HT1080 (cell line): ENCODE measurements around the gene MAEL. TPM values are rescaled to one million over a fixed set of nuclear protein-coding genes. Genes with fewer than 3 reads are reported as not detected.
"Not testable (repeated sequence)": the region's sequence is repeated elsewhere in the genome, so short reads cannot be mapped to it uniquely, and the experiment has no call there.

Experiments
- DNase-seq: peaks from one replicate; pipeline ENCODE4 v3.0.0-alpha.2; 2015; ENCODE audit warnings: low read depth
- total RNA-seq: library from RNA; depleted of rRNA; stranded (reverse); fragments of >200 nt; shearing (Covaris generic); gene quantifications from 2 replicates; pipeline ENCODE4 v1.2.3, GENCODE V29; 2014

MAEL gene
- total RNA-seq, 1 experiment from 2014 or later: 0.13 TPM

DNA sequence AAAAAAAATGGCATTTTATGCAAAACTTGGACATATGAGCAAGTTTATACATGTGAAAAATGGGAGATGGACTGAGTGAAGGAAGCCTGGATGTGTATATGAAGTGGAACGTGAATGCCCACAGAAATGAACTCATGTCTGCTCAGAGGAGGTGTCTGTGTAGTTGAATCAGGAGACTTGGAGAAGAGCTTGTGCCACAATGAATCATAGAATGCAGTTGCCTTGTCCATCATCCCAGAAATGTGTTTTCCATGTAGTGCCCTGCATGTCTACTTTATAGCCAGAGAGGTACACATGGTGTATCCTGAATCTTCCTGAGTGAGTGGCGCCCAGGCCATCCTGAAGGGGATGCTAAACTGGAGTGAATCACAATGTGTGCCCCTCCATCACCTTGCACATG is 11.1 kb upstream of the MAEL start:
- DNase-seq: no peak

DNA sequence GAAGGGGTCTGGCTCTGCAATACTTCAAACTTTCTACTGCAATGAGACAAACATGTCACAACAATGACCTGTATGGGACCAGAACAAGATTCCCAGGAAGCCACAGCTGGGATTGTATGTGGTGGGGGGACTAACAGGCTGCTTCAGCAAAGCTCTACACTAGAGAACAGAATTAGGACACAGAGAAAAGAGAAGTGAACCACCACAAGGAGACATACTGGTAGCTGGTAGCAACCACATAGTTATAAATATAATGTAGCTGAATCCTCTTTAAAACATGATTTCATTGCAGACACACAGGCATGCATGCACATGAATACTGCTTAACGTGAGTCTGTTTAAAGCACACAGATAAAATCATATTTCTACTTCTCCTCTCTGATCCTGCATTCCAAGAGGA is 10.3 kb upstream of the MAEL start:
- no peak for DNase-seq

DNA sequence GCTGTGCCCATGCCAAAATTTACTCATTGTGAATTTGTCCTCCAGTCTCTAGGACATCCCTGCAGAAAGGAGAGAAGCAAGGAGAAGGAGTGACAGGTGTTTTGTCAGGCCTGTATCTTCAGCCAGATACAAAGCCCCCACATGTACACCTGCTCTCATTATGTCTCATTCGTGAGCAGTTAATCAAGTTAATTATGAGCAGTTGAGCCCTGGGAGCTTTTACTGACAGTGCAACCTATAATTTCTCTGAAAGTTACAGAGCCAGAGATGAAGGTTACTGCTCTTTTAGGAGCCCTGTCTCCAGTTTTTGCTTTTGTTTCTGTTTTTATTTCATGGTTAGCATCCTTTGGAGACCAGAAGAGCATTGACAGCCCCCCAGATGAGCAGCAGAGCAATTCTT is 8.7 kb upstream of the MAEL start:
- no peak for DNase-seq

DNA sequence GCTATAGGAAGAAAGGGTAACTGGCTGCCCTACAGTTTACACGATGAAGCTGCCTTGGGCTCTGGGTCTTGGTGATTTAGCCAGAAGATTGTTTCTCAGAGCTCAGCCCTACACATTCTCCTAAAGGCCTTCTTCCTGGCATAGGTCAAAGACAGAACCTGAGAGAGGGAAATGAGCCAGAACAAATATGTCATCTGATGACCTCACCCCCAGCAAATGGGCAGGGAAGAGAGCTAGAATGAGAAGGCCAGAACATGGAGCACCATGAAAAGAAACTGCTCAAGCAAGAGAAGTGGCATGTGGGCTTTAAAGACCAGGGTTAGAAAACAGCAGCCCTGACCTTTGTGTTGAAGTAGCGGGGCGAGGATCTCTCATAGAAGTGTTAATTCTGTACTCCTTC is 8.3 kb upstream of the MAEL start:
- peak; percentile 63 for DNase-seq

DNA sequence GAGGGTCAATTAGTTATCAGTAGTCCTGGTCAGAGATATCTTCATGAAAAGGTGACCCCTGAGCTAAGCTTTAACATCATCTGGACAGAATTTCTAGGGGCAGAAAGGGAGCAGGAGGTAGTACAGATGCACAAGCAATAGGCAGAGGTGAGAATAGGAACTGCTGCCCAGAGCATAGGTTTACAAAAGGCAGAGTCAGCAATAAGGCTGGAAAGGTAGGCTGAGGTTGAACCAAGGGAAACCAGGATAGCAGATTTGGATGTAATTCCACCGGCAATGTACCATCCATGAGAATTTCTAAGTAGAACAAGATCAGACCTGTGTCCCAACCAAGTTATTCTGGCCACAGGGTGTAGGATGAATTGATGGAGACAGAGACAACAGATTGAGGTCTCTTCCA is 7.5 kb upstream of the MAEL start:
- no peak for DNase-seq

DNA sequence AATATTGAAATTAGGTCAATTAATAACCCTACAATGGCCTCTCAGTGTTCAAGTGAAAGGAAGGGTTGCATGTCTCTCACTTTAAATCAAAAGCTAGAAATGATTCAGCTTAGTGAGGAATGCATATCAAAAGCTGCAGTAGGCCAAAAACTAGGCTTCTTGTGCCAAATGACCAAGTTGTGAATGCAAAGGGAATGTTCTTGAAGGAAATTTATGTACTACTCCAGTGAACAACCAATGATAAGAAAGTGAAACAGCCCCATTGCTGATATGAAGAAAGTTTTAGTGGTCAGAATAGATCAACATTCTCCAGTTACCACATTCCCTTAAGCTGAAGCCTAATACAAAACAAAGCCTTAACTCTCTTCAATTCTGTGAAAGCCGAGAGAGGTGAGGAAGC is 10.0 kb downstream of the MAEL start:
- peak; percentile 7 for DNase-seq

DNA sequence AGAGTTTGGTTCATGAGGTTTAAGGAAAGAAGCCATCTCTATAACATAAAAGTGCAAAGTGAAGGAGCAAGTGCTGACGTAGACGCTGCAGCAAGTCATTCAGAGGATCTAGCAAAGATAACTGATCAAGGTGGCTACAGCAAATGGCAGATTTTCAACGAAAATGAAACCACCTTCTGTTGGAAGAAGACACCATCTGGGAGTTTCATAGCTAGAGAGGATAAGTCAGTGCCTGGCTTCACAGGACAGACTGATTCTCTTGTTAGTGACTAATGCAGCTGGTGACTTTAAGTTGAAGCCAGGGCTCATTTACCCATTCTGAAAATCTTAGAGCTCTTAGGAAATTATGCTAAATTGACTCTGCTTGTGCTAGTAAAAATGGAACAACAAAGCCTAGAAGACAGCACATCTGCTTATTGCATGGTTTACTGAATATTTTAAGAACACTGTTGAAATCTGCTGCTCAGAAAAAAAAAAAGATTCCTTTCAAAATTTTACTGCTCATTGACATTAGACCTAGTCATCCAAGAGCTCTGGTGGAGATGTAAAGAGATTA is 10.5 kb downstream of the MAEL start:
- DNase-seq: no peak

DNA sequence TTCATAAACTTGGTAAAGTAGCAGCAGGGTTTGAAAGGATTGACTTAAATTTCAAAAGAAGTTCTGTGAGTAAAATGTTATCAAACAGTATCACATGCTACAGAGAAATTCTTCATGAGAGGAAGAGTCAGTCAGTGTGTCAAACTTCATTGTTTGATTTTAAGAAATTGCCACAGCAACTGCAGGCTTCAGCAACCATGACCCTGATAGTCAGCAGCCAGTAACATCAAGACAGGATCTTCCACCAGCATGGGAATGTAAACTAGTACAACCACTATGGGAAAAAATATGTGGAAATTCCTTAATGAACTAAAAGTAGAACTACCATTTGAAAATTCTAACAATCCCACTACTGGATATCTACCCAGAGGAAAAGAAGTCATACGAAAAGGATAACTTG is 11.5 kb downstream of the MAEL start:
- DNase-seq: no peak

DNA sequence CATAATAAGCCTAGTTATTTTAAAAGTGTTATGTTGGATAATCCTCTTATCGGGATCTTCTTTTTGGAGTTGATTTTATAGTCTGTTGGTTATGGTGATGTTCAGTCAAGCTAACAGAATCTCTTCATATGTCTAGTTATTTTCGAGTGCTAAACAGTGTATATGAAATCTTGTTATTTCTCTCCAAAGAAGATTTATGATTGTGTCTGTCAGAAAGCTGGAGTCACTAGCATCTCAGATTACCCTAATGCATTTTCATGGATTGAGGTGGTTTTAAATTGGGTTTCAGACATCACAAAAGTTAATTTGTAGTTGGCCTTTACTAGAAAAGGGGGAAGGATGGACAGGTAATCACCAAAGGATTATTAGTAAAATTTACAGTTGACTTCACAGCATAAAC is 13.3 kb downstream of the MAEL start:
- no peak for DNase-seq

DNA sequence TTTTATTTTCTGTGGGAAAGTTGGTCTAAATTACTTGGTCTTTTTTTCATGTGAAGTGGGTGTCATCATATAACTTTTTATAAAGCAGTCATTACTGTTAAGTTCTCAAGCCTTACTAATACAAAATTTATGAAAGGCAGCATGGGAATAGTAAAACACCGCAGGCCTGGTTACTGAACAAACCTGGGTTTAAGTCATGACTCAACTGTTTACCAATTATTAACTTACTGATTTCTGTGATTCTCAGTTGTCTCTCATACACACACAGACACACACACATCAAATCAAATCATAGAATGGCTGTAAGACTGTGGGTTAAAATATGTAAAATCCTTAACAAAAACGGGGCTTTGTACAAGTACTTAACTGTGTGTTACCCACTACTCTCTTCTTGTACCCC is 14.6 kb downstream of the MAEL start:
- no peak for DNase-seq

DNA sequence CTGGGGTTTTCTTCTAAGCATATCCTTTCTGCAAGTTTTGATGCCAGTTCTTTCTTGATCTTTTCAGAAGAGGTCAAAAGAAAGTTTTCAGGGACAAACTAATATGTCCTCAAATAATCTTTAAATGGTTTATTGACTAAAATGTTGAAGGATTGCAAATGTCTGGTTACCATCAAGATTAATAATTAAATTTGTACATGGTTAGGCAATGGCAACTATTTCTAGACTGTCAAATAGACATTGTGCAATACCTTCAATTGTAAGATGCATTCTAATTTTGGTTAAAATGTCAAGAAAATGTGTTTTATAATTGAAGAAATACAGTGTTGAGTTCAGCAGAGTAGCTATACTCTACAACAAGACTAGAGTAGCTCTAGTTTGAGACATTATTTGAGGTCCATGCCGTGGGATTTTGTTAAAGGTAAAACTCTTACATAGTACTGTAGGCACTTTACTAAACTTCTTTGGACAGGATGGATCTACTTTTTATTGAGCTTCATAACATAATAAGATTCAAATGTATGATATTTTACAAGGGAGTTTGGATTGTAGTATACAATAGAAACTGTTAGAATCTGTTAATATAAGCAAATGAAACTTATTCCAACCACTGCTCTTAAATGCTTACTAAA is 22.6 kb downstream of the MAEL start:
- no peak for DNase-seq

DNA sequence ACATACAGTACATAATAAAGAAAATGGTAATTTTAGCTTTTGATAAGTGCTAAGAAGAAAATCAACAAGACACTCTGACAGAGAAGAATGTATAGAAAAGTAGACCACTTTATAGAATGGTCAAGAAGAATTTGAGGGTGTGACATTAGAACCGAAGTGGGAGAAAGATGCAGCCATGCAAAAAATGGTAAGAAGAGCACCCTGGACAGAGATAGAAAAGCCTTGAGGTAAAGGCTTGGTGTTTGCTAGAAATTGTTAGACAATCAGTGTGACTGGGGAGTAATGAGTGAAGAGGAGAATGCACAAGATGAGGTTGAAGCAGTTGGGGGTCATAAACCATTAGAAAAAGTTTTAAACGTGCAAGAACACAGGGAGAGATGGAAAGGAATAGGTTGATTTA is 23.5 kb downstream of the MAEL start:
- no peak for DNase-seq

DNA sequence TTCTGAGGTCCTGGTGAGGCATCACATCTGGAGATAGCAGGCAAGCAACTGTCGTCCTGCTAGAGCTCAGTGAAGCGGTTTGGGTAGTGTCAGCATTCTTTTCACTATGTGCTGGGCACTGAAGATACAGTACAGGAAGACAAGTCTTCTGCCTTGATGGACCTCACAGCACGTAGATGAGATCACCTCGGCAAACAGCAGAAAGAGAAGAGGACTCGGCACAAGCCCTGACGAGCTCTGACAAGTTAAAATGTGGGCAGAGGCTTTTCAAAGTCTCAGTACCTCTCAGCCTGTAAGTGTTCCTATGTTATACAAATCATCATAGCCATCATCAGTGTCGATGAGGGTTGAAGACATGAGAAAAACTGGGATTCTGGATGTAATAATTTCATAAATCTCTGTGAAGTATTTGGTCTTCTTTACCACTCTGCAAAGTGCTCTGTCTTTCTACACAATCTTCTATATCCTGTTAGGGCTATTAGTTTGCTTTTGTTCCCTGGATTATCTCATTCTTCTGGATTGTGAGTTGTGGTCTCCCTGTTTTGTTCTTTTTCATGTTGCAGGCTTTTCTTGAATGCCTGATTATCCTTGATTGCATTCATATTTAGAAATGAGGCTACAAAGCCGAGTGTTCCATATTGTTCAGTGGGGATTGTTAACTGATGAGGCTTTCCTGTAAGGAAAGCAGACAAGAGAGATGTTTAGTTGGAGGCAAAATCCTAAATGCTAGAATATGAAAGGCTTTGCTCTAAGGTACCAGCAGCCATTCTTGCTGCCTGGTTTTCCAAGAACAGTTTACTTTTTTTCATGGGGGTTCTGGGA is 24.2 kb downstream of the MAEL start:
- no peak for DNase-seq

DNA sequence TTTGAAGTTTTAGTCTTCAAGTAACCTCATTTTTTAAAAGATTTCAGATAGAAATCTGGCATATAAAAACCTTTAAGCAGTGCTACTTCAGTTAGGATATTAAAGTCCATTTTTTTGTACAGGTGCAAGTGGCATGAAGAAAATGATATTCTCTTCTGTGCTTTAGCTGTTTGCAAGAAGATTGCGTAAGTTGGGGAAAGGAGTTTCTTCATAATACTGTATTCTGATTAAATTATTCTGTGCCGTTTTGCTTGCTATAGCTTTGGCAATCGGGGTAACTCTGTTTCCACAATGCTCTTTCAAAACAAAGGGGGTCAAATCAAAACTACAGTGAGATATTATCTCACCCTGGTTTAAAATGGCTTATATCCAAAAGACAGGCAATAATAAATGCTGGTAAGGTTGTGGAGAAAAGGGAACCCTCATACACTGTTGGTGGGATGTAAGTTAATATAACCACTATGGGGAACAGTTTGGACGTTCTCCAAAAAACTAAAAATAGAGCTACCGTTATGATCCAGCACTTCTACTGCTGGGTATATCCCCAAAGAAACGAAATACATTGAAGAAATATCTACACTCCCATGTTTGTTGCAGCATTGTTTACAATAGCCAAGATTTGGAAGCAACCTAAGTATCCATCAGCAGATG is 27.1 kb downstream of the MAEL start:
- no peak for DNase-seq

DNA sequence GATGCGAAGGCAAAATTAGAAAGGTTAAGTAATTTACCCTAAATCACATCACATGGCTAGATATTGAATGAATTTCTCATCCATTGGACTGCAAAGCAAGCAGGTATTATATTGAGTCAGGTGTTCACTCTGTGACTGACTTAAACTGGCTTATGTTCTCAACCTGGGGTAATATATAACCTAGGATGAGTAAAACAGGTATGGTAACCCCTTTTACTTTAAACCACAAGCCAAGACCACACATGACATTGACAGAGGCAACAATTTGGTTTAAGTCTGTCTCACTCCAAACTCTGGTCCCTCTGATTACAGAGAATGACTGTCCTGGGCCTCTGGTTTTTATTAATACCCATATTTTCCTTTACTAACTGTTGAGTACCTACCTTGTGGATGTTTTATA is 33.3 kb downstream of the MAEL start:
- DNase-seq: no peak

DNA sequence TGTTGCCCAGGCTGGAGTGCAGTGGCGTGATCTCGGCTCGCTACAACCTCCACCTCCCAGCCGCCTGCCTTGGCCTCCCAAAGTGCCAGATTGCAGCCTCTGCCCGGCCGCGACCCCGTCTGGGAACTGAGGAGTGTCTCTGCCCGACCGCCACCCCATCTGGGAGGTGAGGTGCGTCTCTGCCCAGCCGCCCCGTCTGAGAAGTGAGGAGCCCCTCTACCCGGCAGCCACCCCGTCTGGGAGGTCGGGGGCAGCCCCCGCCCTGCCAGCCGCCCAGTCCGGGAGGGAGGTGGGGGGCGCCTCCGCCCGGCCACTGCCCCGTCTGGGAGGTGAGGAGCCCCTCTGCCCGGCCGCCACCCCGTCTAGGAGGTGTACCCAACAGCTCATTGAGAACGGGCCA is 40.5 kb downstream of the MAEL start:
- not testable (repeated sequence) for DNase-seq

DNA sequence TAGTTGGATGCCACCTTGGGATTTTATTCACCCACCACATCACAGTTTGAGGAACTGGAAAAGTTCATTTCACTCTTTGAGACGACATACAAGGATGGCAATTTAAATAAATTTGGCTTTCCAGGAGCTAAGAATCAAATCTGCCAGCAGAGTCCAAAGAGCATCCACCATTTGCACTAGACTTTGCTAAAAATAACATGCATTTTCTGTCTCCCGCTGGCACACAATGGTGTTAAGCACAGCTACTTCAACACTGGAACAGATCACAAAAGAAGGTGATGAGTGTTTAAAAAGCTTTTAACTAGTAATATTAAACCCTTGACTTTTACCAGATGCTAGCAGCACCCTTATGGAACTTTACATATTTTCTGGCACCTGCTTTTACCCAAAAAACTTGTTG is 44.6 kb downstream of the MAEL start:
- DNase-seq: no peak

DNA sequence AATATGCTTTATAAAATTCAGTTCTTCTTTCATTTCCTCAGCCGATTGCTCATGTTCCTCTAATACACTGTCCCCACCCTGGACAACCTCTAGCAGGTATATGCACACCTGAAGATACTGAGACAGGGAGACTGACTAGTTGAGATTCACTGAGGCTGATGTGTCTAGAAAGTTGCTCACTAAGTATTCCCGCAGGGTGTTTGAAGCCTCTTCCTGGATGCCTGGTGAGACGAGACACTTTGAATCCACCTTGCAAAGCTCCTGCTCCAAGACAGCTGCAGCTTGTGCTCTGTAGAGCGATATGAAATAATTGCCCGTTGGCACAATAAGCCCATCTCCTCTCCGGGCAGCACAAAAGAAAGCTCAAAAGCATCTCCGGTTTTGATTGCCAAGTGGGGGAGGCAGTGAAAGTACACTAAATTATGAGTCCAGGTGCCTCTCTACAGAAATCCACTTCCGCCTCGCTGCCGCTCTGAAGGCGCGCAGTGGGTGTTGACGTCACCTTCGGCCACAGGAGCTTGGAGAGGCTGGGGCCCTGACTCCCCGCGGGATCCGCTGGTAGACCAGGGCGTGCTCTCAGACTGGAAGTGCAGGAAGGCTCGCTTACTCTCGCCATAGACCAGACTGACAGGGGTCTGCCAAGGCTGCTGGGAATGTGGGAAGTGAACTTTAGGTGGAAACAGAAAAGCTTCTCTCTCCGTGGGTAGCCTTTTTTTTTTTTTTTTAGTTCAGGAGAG is 54.8 kb downstream of the MAEL start:
- peak; percentile 69 for DNase-seq

DNA sequence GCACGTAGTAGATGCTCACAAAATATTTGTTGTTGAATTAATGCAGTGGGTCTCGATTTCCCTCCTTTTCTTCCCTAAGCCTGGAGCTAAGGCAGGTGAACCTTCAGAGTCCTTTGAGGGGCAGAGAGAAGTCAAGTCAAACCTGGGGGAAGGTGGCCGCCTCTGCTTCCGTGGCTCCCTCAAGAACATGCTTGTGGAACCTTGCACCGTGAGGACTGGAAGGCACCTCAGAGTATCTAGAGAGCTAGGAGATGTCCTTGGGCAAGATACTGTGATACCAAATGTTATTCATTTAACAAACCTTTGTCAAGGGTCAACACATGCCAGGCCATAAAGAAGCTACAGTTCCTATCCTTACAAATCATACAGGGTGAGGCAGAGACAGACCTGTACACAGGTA is 62.8 kb downstream of the MAEL start:
- DNase-seq: no peak

DNA sequence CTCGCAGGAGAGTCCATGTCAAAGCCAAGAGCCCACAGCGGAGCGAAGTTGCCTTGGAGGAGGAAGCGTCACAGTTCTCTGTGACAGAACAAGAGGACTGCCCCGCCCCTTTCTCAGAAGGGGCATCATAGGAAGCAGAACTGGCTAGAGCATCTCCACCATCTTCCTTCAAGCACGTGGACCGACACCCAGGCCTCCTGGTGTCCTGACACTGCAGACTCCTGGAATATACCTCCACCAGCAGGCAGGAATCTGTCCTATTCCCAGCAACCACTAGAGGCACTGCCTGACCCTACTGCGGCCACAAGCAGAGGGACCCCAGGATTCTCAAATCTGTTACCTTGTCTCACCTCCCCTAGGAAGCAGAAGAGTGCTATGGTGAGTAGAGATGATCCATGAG is 63.3 kb downstream of the MAEL start:
- DNase-seq: no peak

DNA sequence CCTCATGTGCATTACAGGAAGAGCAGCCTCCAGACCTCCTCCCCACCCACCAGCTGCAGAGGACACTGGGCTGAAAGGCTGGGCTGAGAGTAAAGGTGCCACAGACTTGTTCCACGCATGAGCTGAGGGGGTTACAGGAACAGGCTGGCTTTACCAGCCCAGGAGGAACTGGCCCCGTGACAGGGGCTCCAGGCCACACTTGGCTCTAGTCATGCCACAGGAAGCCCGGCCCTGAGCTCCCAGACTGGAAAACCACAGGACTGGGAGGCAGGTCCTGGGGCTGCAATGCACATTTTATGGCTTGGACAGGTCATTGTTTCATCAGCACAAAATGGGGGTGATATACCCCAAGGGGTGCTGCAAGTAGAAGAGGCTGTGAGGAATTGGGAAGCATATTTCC is 65.5 kb downstream of the MAEL start:
- peak; percentile 57 for DNase-seq
